Left renal cortex interstitium (tissue), 4 donors: ENCODE measurements around the gene SPTBN1. TPM values are rescaled to one million over a fixed set of nuclear protein-coding genes. Genes with fewer than 3 reads are reported as not detected.

ENCODE experiments used
- DNase-seq, 4 donors: peaks; one replicate each; pipeline ENCODE4 v3.0.0-alpha.2; 2013; ENCODE audit warnings: low read depth in 4 of 4, low spot score in 2 of 4, missing footprints in 1 of 4
- polyA plus RNA-seq, 4 donors: library from polyadenylated mRNA; unstranded; fragments of 120-200 nt; gene quantifications; one replicate each; pipeline ENCODE4 v1.2.1, GENCODE V29; 2013; ENCODE audit not compliant: insufficient read length in 4 of 4

SPTBN1 gene
- polyA plus RNA-seq, 4 donors, result 215 to 262 (median 233) TPM

GRCh38 chr2:54599914-54600313 lies 143.8 kb downstream of the SPTBN1 start:
- DNase-seq, result no peak

GRCh38 chr2:54601339-54601738 lies 145.2 kb downstream of the SPTBN1 start:
- DNase-seq, result no peak

- no peak for DNase-seq
These were observed 146.7 kb downstream of the SPTBN1 start for GRCh38 chr2:54602736-54603322.

- DNase-seq, result no peak
These were observed 147.2 kb downstream of the SPTBN1 start for GRCh38 chr2:54603357-54603756.

GRCh38 chr2:54603796-54604195 lies 147.7 kb downstream of the SPTBN1 start:
- DNase-seq, result no peak

- no peak for DNase-seq
These were observed 148.7 kb downstream of the SPTBN1 start for GRCh38 chr2:54604871-54605270.

- no peak for DNase-seq
These were observed 149.7 kb downstream of the SPTBN1 start for GRCh38 chr2:54605836-54606235.

- no peak for DNase-seq
These were observed 150.3 kb downstream of the SPTBN1 start for GRCh38 chr2:54606393-54606958.

GRCh38 chr2:54608224-54608623 lies 152.1 kb downstream of the SPTBN1 start:
- no peak for DNase-seq

GRCh38 chr2:54609241-54609640 lies 153.1 kb downstream of the SPTBN1 start:
- DNase-seq, result no peak

- no peak for DNase-seq
These were observed 153.5 kb downstream of the SPTBN1 start for GRCh38 chr2:54609647-54610046.

- DNase-seq, result no peak
These were observed 154.6 kb downstream of the SPTBN1 start for GRCh38 chr2:54610700-54611099.

- DNase-seq, result no peak
These were observed 155.9 kb downstream of the SPTBN1 start for GRCh38 chr2:54611830-54612545.

- DNase-seq, result no peak
These were observed 157.3 kb downstream of the SPTBN1 start for GRCh38 chr2:54613386-54613785.

- no peak for DNase-seq
These were observed 157.7 kb downstream of the SPTBN1 start for GRCh38 chr2:54613794-54614257.

GRCh38 chr2:54614819-54615218 lies 158.7 kb downstream of the SPTBN1 start:
- DNase-seq, result no peak

GRCh38 chr2:54615832-54616534 lies 159.9 kb downstream of the SPTBN1 start:
- DNase-seq, result no peak

- DNase-seq, result no peak
These were observed 161.3 kb downstream of the SPTBN1 start for GRCh38 chr2:54617409-54617808.

- DNase-seq, result no peak
These were observed 162.8 kb downstream of the SPTBN1 start for GRCh38 chr2:54618646-54619565.

- DNase-seq, result no peak
These were observed 163.6 kb downstream of the SPTBN1 start for GRCh38 chr2:54619660-54620231.
